Activated CD8-positive, alpha-beta memory T cell treated with anti-CD3 and anti-CD28 coated beads for 4 hours (primary cell): ENCODE measurements around the gene PRUNE2.

Source experiments
- DNase-seq, 2 donors: peaks; one replicate each; pipeline ENCODE4 v3.0.0-alpha.2; 2020; ENCODE audit warnings: low read depth in 2 of 2

The PRUNE2 gene

GRCh38 chr9:76655971-76656370 lies 249.9 kb downstream of the PRUNE2 start:
- DNase-seq: no peak

DNA sequence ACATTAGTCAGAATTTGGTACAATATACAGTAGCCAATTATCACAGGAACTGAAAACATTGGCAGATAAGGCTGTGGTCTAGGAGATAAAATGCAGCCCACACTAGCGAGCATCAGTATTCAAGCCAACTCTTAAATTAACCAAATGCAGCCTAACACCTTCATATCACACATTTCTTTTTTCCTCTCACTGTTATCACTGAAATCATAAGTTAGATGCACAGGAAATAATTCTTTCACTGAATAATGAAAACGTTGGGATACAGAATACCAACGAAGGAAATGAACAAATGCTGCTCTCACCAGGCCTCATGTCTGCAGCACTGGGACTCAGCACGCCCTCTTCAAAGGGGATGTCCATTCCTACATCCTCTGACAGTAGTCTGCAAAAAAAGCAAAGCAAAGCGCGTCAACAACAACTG lies 250.8 kb downstream of the PRUNE2 start:
- DNase-seq: no peak

GRCh38 chr9:76654575-76654974 lies 251.3 kb downstream of the PRUNE2 start:
- no peak for DNase-seq

DNA sequence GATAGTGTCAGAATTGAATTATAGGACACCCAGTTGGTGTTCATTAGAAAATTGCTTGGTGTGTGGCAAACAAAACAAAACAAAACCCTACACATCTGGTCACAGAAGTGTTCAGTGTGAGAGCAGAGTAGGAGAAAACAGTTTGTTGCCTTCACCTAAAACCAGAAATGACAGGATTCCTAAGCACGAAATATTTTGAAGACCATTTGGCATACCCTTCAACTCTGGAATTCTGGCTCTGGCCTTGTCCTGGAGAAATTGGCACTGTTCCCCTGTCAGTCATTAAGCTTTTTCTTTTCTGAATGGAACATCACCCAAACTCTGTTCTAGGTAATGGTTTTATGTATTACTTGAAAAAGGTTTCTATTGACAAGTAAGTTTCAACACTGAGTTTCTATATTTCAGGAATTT lies 251.9 kb downstream of the PRUNE2 start:
- no peak for DNase-seq

DNA sequence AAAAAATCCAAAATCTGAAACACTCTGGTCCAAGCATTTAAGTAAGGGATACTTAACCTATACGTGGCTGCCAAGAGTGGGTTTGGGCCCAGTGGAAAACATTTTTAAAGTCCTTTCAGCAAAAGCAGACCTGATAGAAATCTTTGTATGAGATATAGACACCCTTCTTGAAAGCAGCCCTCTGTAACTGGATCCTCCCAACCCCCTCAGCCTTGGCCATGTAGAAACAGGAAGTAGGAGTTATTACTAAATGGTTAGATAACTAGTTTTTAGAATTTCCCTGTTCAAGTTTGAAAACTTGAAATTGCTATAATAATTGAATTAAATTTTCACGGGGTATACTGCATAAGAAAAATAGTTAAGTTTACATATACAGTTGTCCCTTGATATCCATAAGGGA lies 253.0 kb downstream of the PRUNE2 start:
- no peak for DNase-seq

DNA sequence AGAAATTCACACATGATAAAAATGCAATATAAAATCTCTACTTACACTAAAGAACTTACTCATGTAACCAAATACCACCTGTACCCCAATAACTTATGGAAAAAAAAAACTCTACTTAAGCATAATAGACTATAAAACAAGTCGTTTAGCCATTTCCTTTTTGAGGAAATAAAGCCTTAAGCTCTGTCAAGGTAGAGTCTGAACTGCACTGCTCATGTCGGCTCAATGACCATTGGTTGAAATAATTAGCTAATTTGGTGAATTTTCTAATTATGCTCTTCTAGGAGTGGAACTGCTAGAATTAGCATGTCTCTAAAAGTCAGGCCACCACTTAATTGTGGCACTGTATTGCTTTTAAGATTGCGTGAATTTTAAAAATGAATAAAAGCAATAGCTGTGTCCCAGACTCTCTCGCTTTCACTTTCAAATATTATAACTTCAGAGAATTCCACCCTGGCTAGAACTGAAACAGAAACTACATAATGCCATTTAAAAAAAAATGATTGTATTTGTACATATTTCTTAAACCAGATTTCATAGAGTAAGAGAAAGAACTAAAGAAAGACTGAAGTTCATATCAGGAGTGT lies 254.7 kb downstream of the PRUNE2 start:
- no peak for DNase-seq

- no peak for DNase-seq
Observed at GRCh38 chr9:76650692-76651091, 255.2 kb downstream of the PRUNE2 start.

DNA sequence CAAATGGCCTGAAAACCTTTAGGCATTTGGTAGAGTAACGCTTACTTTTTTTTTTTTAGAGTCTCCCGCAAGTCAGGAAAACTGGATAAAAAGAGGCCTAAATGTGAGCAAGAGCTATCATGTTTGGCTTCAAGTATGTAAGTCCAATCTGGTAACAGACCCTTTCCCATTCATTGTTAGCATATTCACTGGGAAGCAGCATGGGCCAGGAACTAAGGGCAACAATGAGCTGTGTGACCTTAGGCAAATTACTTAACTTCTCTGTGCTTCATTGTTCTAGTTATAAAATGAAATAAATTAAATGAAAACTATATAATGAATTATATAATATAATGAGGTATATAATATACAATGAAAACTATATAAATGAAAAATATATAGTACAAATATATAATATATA lies 256.0 kb downstream of the PRUNE2 start:
- DNase-seq: no peak

DNA sequence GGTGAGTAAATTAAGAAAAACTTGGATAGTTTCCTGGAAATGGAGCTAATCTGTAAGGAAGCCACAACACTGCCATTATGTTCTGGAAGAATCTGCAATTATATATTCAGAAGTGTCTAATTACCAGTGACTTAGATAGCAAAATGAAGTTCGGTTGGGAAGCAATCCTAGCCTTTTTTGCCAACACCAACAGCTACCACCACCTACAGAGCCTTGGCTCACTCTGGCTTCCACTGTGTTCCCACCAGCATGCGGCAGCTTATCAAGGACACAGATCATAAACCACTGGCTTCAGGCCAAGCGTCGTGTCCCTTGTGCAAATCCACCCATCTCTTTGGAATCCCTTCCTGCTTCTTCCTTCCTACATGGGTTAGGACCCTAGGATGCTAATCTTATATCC lies 259.7 kb downstream of the PRUNE2 start:
- DNase-seq: no peak

- no peak for DNase-seq
Observed at GRCh38 chr9:76644647-76645250, 261.2 kb downstream of the PRUNE2 start.

GRCh38 chr9:76644171-76644570 lies 261.7 kb downstream of the PRUNE2 start:
- DNase-seq: no peak

- no peak for DNase-seq
Observed at GRCh38 chr9:76643399-76644117, 262.4 kb downstream of the PRUNE2 start.

DNA sequence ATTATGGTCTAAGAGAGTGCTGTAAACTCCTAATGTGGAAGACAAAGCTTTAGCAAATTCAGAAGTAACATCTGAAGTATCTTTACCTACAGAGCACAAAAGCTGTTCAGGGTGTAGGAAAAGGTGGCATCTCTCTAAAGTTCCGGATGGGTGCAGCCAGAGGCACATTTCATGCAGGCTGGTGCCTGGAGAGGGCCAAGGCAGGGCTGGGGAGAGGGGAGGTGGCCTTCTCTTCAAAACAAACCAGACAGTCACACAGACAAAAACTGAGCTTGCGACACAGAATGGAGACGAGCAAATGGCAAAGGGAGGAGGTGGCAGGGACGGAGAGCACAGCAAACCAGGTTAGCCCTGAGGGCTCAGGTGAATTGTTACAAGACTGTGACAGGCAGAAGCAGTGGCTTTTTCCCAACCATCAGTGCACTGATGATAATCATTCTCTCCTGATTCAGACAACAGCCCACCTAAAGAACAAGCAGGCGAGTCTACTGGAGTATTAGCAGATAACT lies 263.2 kb downstream of the PRUNE2 start:
- DNase-seq: no peak

GRCh38 chr9:76642074-76642473 lies 263.8 kb downstream of the PRUNE2 start:
- no peak for DNase-seq

GRCh38 chr9:76638001-76638400 lies 267.9 kb downstream of the PRUNE2 start:
- no peak for DNase-seq

DNA sequence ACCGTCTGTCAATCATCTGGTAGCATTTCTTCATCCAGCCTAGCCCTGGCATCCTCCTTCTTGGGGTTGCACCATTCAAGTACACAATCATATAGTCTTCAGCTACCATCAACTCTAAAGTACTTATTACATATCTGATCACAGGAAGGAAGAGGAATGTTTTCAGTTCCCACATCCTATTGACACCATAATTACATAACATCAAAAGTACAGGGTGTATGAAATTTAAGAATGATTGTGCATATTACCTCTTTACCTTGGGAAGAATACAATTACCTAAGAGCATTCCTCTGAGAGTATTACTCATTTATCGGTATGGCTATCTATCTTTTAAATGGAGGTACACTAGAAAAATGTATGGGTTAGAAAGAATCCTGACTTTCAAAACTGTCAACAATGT lies 268.5 kb downstream of the PRUNE2 start:
- DNase-seq: no peak

- DNase-seq: no peak
Observed at GRCh38 chr9:76634356-76635054, 271.4 kb downstream of the PRUNE2 start.

DNA sequence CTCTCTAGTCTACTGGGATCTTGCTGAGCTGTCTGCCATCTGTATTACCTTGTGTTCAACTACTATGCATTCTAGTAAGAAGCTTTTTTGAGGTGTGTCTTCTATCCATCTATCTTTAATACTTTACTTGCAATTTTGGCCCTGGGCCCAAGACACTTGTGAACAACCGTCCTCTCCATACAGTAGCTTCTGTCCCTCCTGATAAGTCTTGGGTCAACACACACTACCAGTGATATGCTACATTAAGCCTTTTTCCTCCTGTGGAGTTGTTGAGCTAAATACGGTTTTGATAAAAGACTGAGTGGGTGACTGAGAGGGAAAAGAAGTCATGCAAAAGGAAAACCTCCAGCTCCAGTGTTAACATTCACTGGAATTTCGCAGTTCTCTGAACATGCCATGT lies 275.0 kb downstream of the PRUNE2 start:
- DNase-seq: no peak

DNA sequence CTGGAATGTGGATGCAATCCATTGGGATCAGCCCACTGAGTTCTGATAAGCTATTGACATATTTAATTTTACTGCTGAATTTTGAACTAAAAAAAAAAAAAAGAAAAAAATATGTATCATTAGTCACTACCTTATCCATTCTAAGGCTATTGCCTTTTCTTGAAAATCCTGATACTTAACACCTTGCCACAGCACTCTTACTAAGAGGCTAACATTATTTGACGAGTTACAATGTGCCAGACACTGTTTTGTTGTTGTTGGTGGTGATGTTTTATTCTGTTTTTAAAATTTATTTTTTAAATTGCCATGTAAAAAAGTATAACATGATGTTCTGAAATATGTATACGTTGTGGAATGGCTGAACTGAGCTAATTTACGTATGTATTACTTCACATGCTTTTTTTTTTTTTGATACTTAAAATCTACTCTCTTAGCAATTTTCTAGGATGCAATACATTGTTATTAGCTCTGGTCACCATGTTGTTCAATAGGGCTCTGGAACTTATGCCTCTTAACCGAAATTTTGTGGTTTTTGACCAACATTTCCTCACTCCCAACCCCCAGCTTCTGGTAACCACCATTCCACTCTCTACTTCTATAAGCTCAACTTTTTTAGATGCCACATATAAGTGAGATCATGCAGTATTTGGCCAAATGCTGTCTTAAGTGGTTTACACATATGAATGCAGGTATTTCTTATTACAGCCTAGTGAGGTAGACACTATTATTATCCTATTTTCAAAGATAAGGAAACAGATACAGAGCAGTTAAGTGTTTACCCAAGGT lies 276.5 kb downstream of the PRUNE2 start:
- no peak for DNase-seq

DNA sequence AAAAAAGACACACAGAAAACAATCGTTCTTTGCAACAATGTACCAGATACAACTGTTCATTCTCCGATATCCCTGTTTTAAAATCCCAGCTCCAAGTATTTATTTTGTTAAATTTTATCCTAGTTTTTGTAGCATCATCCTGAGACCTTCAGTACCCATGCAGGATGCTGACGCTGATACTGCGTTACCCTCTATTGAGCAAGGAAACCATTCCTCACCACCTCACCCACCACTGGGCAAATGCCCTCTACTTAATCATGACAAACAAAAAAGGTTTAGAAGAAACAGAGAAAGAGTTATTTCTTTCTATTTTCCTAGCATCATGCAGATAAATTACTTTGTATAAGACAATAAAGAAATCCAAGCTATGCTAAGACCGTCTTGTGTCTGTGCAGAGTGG lies 277.8 kb downstream of the PRUNE2 start:
- DNase-seq: no peak

DNA sequence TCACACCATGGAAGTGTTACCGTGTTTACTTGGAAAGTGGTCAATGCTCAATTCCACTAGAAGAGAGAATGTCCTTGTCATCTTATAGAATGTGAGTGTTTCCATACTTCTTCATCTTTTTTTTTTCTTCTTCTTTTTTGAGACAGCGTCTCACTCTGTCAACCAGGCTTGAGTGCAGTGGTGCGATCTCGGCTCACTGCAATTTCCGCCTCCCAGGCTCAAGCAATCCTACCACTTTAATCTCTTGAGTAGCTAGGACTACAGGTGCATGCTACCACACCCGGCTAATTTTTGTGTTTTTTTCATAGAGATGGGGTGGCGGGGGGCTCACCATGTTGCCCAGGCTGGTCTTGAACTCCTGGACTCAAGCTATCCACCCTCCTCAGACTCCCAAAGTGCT lies 278.9 kb downstream of the PRUNE2 start:
- DNase-seq: no peak

DNA sequence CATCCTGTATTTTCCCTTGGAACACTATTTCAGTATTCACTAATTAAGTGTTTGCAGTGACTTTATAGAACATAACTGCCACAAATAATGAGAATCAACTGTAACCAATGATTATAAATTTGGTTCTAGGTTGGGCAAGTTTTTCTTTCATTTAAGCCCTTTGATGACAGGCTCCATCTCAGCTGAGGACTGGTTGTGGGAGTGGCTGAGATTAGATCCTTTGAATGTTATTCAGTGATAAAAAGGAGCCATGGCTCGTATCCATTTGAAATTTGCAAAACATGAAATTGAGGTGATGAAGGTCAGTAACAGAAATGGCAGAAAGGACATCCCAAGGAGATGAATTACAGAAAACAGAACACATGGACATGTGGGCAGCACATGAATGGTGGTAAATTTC lies 279.8 kb downstream of the PRUNE2 start:
- DNase-seq: no peak
